NCI-H1092 treated with DMSO at 0.1 percent for 48 hours (cell line): Measurements from ENCODE around the gene GRK1.

Experiments used
- DNase-seq: peaks from one replicate; lab custom pipeline; 2025; lab: John Stamatoyannopoulos, UW

Gene GRK1

GRCh38 chr13:113632706-113633484 is 34.1 kb upstream of the GRK1 start:
- DNase-seq = no peak

GRCh38 chr13:113633485-113633873 is 33.5 kb upstream of the GRK1 start:
- no peak for DNase-seq

- no peak for DNase-seq
Measured at GRCh38 chr13:113634279-113635047, 32.6 kb upstream of the GRK1 start.

GRCh38 chr13:113635048-113635420 is 32.0 kb upstream of the GRK1 start:
- DNase-seq = no peak

- no peak for DNase-seq
Measured at GRCh38 chr13:113635709-113636108, 31.3 kb upstream of the GRK1 start.

GRCh38 chr13:113636266-113636963 is 30.6 kb upstream of the GRK1 start:
- no peak for DNase-seq

- DNase-seq = no peak
Measured at GRCh38 chr13:113637262-113638160, 29.5 kb upstream of the GRK1 start.

- no peak for DNase-seq
Measured at GRCh38 chr13:113638173-113638746, 28.8 kb upstream of the GRK1 start.

- DNase-seq = no peak
Measured at GRCh38 chr13:113638806-113639205, 28.2 kb upstream of the GRK1 start.

GRCh38 chr13:113639616-113640262 is 27.3 kb upstream of the GRK1 start:
- DNase-seq = no peak

GRCh38 chr13:113641426-113641825 is 25.6 kb upstream of the GRK1 start:
- DNase-seq = no peak

GRCh38 chr13:113642563-113642962 is 24.5 kb upstream of the GRK1 start:
- no peak for DNase-seq

- DNase-seq = no peak
Measured at GRCh38 chr13:113643593-113643992, 23.4 kb upstream of the GRK1 start.

- DNase-seq = no peak
Measured at GRCh38 chr13:113644800-113645199, 22.2 kb upstream of the GRK1 start.

- no peak for DNase-seq
Measured at GRCh38 chr13:113645329-113645728, 21.7 kb upstream of the GRK1 start.

GRCh38 chr13:113646376-113646775 is 20.6 kb upstream of the GRK1 start:
- DNase-seq = peak; percentile 54

GRCh38 chr13:113646921-113647340 is 20.1 kb upstream of the GRK1 start:
- no peak for DNase-seq

GRCh38 chr13:113647351-113648215 is 19.4 kb upstream of the GRK1 start:
- DNase-seq = peak; percentile 98

GRCh38 chr13:113648216-113648610 is 18.8 kb upstream of the GRK1 start:
- no peak for DNase-seq

- DNase-seq = peak; percentile 23
Measured at GRCh38 chr13:113649212-113649611, 17.8 kb upstream of the GRK1 start.
